Cardiac muscle cell (in vitro differentiated cells and primary cell): ENCODE data around the gene GRAP2. TPM values are rescaled to one million over a fixed set of nuclear protein-coding genes. Genes with fewer than 3 reads are reported as not detected.

ENCODE experiments used
- DNase-seq, 2 donors: peaks; one replicate each; pipeline versions ENCODE4 v3.0.0 to v3.0.0-alpha.2; 2010 to 2017; ENCODE audit warnings: low read depth in 1 of 2, low spot score in 1 of 2
- H3K27ac ChIP-seq: fragments of 200-600 bp; sonication (generic); 2 replicates; pipeline ENCODE4 v1.5.1; 2016
- H3K27me3 ChIP-seq: fragments of 200-600 bp; sonication (generic); 2 replicates; pipeline ENCODE4 v1.6.0; 2016; ENCODE audit warnings: control low read depth
- H3K36me3 ChIP-seq: fragments of 200-600 bp; sonication (generic); 2 replicates; pipeline ENCODE4 v1.5.1; 2016; ENCODE audit warnings: control low read depth
- H3K4me1 ChIP-seq: fragments of 200-600 bp; sonication (generic); 2 replicates; pipeline ENCODE4 v1.8.1; 2017; ENCODE audit warnings: low read depth, mild to moderate bottlenecking, mixed run types
- H3K4me3 ChIP-seq: fragments of 200-600 bp; sonication (generic); 2 replicates; pipeline ENCODE4 v1.5.1; 2016; ENCODE audit warnings: mild to moderate bottlenecking
- H3K9me3 ChIP-seq: fragments of 200-600 bp; sonication (generic); 2 replicates; pipeline ENCODE4 v1.5.1; 2017; ENCODE audit warnings: low read depth, mild to moderate bottlenecking, control low read depth
- CTCF ChIP-seq: IDR thresholded peaks from 2 replicates; pipeline ENCODE4 v1.5.1; 2012; ENCODE audit warnings: low read depth, mild to moderate bottlenecking, low read length
- polyA plus RNA-seq: library from polyadenylated mRNA; unstranded; fragments of >200 nt; fragmentation: Nextera tagmentation; extraction: Ambion mirVana; gene quantifications from 2 replicates; pipeline ENCODE4 v1.2.1, GENCODE V29; 2016
- total RNA-seq: library from RNA; depleted of rRNA; stranded (reverse); fragments of >200 nt; gene quantifications from 2 replicates; pipeline ENCODE4 v1.2.3, GENCODE V29; 2016

The GRAP2 gene
- total and polyA plus RNA-seq, 2 experiments from 2014 or later, result 0.09 TPM; not detected in 1

GRCh38 chr22:39954584-39955055, 53.7 kb downstream of the GRAP2 start:
- H3K27me3 ChIP-seq, result no peaks in the 10 kb centered on the region
- H3K9me3 ChIP-seq, result no peaks in the 10 kb centered on the region
- H3K4me3 ChIP-seq, result no peak overlapping the region
- peak in 1 of 2 donors; percentile 96 for DNase-seq
- H3K27ac ChIP-seq, result no peak overlapping the region
- H3K4me1 ChIP-seq, result peaks cover 24% of the 10 kb centered on the region
- TF ChIP-seq CTCF, result no peak
- H3K36me3 ChIP-seq, result no peaks in the 10 kb centered on the region

GRCh38 chr22:39955675-39956074, 54.8 kb downstream of the GRAP2 start:
- no peaks in the 10 kb centered on the region for H3K36me3 ChIP-seq
- no peak overlapping the region for H3K27ac ChIP-seq
- H3K27me3 ChIP-seq, result no peaks in the 10 kb centered on the region
- no peak for TF ChIP-seq CTCF
- H3K4me3 ChIP-seq, result no peak overlapping the region
- H3K9me3 ChIP-seq, result no peaks in the 10 kb centered on the region
- peaks cover 21% of the 10 kb centered on the region for H3K4me1 ChIP-seq
- peak in 1 of 2 donors; percentile 37 for DNase-seq

- Histone ChIP-seq H3K36me3 (no peaks in the 10 kb centered on the region), H3K27me3 (no peaks in the 10 kb centered on the region), H3K27ac (no peak overlapping the region), H3K4me1 (peaks cover 21% of the 10 kb centered on the region), H3K4me3 (no peak overlapping the region), H3K9me3 (no peaks in the 10 kb centered on the region)
- no peak for DNase-seq
- TF ChIP-seq CTCF, result no peak
Measured at GRCh38 chr22:39956932-39957664, 56.2 kb downstream of the GRAP2 start.

GRCh38 chr22:39958009-39958711, 57.3 kb downstream of the GRAP2 start:
- Histone ChIP-seq H3K4me3 (no peak overlapping the region), H3K27ac (no peak overlapping the region)
- no peak for DNase-seq

More at GRCh38 chr22:39958009-39958711, 57.3 kb downstream of the GRAP2 start:
- Histone ChIP-seq H3K4me1 (peaks cover 13% of the 10 kb centered on the region), H3K27me3 (no peaks in the 10 kb centered on the region), H3K36me3 (no peaks in the 10 kb centered on the region), H3K9me3 (no peaks in the 10 kb centered on the region)
- TF ChIP-seq CTCF, result no peak
